Muscle layer of colon (tissue), 2 donors: Measurements from ENCODE around the gene SETD6.
"Not testable (repeated sequence)": the region's sequence is repeated elsewhere in the genome, so short reads cannot be mapped to it uniquely, and the experiment has no call there.

Experiments
- H3K27ac ChIP-seq: one replicate; pipeline ENCODE4 v1.7.0; 2013; ENCODE audit warnings: low read depth, mild to moderate bottlenecking, low read length, moderate library complexity
- H3K27me3 ChIP-seq, 2 donors: one replicate each; pipeline ENCODE4 v1.7.0; 2013; ENCODE audit warnings: low read length in 2 of 2, mild to moderate bottlenecking in 2 of 2; ENCODE audit not compliant: insufficient read depth in 2 of 2, control insufficient read depth in 1 of 2
- H3K36me3 ChIP-seq: one replicate; pipeline ENCODE4 v1.7.0; 2013; ENCODE audit warnings: mild to moderate bottlenecking, low read length; ENCODE audit not compliant: insufficient read depth
- H3K4me1 ChIP-seq: one replicate; pipeline ENCODE4 v1.7.0; 2013; ENCODE audit warnings: mild to moderate bottlenecking, low read length; ENCODE audit not compliant: insufficient read depth
- H3K4me3 ChIP-seq, 2 donors: one replicate each; pipeline ENCODE4 v1.7.0; 2013; ENCODE audit warnings: low read length in 2 of 2, low read depth in 1 of 2, mild to moderate bottlenecking in 1 of 2, moderate library complexity in 1 of 2
- H3K9ac ChIP-seq: one replicate; pipeline ENCODE4 v1.7.0; 2013; ENCODE audit warnings: low read length
- H3K9me3 ChIP-seq: one replicate; pipeline ENCODE4 v1.7.0; 2013; ENCODE audit warnings: mild to moderate bottlenecking, low read length
- donor health status: abdominal sarcoma.
- donor health status: Adenocarcinoma of cecum.

Gene SETD6

DNA sequence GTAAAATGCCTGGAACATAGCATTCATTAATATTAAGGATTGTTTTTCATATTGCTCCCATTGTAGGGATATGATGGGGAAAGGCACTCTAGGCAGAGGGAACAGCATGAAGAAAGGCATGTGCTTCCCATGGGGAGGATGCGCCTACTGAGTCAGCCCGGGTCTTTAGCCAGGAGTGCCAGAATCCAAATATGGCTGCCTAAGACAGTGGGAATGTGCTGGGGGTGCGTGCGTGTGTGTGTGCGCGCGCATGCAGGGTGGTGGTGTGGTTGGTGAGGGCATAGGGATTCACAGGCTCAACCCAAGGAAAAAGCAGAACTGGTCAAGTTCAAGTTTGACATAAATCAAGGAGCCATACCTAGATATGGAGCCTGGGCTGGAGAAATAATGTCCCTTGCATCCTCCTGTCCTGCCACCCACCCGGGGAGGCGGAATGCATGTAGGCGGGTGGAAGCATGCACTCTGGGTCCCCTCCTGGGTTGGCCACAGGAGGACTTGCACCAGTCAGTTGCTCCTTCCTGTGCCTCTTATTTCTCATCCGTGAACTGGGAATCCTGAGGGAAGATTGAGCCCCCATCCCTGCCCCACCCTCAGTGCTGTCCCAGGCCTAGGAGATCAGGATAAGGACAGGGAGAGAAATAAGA lies 34.0 kb upstream of the SETD6 start:
- Histone ChIP-seq H3K36me3 (no peaks in the 10 kb centered on the region), H3K9ac (no peak overlapping the region), H3K27ac (no peak overlapping the region), H3K27me3 (no peaks in the 10 kb centered on the region), H3K4me1 (no peaks in the 10 kb centered on the region), H3K4me3 (no peak overlapping the region), H3K9me3 (no peaks in the 10 kb centered on the region)

DNA sequence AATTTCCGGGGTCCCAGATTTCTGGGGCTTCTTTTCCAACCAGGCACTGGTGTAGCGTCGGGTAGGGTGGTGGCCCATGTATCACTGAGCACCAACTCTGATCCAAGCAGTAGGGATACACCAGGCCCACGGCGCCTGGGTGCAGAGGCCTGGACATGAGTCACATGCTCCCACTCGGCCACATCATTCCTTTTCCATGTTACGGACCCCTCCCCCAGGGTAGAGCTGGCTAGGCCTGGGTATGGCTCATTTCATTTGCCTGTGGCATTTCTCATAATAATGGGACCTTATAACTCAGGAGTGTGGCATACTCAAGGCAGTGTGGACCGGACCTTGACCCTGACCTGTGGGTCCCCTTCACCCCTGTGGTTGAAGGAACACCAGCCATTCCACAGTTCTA lies 33.4 kb upstream of the SETD6 start:
- no peaks in the 10 kb centered on the region for H3K36me3 ChIP-seq
- no peaks in the 10 kb centered on the region for H3K9me3 ChIP-seq
- H3K4me3 ChIP-seq: no peak overlapping the region
- H3K9ac ChIP-seq: no peak overlapping the region
- H3K4me1 ChIP-seq: no peaks in the 10 kb centered on the region
- H3K27me3 ChIP-seq: no peaks in the 10 kb centered on the region
- H3K27ac ChIP-seq: no peak overlapping the region

DNA sequence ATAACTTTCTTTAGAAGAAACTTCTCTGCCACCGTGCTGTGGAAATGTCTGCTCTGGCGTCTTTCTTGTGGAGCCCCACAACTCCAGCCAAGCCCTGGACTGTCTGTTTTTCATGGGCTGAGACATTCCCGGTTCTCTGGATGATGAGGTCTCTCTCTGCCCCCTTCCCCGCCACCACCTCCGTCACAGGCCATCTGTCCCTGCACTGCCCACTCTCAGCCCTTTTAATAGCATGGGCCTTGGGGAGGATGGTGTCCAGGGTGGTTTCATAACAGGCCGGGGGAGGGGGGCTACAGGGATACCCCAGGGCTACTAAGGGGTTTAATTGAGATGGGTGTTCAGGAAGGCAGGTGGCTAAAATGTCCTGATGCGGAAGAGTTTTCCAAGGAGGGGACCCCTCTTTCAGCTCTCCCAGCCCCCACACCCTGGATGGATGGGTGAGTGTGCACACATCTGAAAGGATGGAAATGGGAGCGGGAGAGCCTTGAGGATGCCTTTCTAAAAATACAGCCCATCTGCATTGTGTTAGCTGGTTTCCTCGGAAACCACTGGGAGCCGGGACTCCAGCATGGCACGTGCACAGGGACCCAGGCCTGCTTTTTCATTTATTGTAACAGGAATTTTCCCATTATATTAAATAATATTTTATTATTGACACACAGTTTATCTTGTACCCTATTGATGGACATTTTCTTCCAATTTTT lies 30.0 kb upstream of the SETD6 start:
- Histone ChIP-seq H3K4me3 (no peak overlapping the region), H3K9me3 (no peaks in the 10 kb centered on the region), H3K36me3 (no peaks in the 10 kb centered on the region), H3K27ac (no peak overlapping the region), H3K4me1 (no peaks in the 10 kb centered on the region), H3K27me3 (no peaks in the 10 kb centered on the region), H3K9ac (no peak overlapping the region)

DNA sequence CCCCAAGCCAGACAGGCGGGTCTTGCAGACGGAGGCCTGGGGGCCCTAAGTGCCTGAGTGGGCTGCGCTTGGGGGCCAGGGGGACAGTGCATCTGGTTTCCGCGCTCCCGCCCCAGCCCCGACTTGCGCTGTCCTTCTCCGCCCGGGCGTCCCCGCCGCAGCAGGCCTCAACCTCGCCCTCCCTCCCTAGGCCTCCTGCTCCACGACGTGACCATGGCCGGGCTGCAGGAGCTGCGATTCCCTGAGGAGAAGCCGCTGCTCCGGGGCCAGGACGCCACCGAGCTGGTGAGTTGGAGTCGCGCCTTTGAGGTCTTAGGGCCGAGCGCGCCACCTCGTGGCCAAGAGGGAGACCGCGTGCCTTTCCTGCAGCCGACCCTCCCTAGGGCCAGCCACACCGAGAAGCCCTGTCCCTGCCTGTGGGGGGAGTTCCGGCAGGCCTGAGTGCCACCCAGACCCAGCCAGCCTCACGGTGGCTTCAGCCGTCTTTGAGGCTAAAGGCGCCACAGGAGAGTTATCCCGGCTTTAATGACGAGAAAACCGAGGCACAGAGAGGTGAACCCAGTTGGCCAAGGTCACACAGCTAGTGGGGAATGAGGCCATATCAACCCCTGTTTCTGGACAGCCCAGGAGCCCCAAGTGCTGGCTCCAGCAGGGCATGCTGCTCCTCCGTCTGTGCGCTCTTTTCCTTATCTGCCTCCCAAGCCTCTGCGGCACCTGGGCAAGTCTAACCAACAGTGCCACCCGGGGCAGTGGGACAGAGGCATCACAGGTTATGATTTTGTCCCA lies 27.6 kb upstream of the SETD6 start:
- Histone ChIP-seq H3K9me3 (no peaks in the 10 kb centered on the region), H3K36me3 (no peaks in the 10 kb centered on the region), H3K27me3 (no peaks in the 10 kb centered on the region), H3K27ac (no peak overlapping the region), H3K4me1 (no peaks in the 10 kb centered on the region), H3K4me3 (no peak overlapping the region), H3K9ac (no peak overlapping the region)

DNA sequence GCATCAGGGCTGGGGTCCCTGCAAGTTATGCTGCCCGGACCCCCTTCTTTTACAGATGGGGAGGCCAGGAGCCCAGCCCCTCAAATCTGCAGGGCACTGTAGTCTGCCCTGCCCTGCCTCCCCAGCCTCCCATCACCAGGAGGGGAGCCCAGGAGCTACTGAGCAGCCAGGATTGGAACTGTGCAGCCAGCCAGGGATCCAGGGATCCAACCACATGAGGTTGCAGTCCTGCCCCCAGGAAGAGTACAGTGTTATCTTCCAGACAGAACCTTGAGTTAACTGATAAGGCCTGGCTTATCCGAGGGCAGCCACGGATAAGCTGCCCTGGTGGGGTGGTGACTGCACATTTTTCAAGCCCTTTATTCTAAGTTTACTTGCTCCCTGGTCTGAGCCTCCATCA lies 26.8 kb upstream of the SETD6 start:
- Histone ChIP-seq H3K4me1 (no peaks in the 10 kb centered on the region), H3K9me3 (no peaks in the 10 kb centered on the region), H3K27me3 (no peaks in the 10 kb centered on the region), H3K36me3 (no peaks in the 10 kb centered on the region), H3K4me3 (no peak overlapping the region), H3K27ac (no peak overlapping the region), H3K9ac (no peak overlapping the region)

DNA sequence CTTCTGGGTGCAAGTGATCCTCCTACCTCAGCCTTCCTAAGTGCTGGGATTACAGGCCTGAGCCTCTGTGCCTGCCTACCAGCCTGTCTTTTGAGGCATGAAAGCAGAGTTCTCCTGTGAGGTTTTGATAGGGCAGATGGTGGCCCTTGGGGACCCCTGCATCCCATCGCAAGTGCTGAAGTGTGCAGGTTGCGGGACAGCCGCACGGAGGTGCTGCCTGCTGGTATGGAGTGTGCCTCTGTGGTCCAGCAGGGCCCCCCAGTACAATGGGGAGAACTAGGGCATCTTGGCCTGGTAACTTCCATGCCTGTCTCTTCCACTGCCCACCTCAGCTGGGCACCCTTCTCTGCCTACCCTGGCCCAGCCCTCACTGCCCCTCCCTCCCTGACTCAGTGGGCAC lies 25.3 kb upstream of the SETD6 start:
- H3K27me3 ChIP-seq: no peaks in the 10 kb centered on the region
- H3K9me3 ChIP-seq: no peaks in the 10 kb centered on the region
- H3K27ac ChIP-seq: no peak overlapping the region
- no peak overlapping the region for H3K4me3 ChIP-seq
- peaks cover 3% of the 10 kb centered on the region for H3K4me1 ChIP-seq
- no peak overlapping the region for H3K9ac ChIP-seq
- no peaks in the 10 kb centered on the region for H3K36me3 ChIP-seq

DNA sequence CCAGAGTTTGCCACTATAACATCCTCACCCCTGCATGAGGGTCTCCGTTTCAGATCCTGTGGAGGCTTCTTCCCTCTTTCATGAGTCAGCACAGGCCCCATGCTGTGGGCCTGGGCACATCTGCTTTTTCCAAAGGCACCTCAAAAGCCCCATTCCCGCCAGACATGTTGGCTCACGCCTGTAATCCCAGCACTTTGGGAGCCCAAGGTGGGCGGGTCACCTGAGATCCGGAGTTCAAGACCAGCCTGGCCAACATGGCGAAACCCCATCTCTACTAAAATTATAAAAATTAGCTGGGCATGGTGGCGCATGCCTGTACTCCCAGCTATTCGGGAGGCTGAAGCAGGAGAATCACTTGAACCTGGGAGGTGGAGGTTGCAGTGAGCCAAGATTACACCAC lies 24.8 kb upstream of the SETD6 start:
- H3K27ac ChIP-seq, H3K4me3 ChIP-seq, H3K36me3 ChIP-seq, H3K9me3 ChIP-seq, H3K9ac ChIP-seq, H3K27me3 ChIP-seq, H3K4me1 ChIP-seq: not testable (repeated sequence)

DNA sequence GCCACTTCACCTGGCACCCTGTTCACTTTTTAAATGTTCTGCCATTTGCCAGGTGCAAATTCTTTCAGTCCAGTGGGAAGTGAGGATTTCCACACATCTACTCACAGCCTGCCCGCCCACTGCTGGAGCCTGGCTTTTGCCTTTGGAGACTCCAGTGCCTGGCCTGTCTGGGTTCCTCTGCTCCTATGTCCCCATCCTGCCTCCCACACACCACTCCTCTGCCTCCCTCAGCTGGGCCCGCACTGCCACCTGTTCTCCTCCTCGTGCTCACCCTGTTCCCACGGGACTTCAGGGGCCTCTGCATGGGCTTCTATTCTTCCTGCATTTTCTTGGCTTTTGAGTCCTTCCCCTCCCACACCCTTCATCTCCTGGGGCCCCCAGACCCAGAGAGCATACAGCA lies 23.3 kb upstream of the SETD6 start:
- H3K9me3 ChIP-seq: no peaks in the 10 kb centered on the region
- no peak overlapping the region for H3K27ac ChIP-seq
- no peak overlapping the region for H3K9ac ChIP-seq
- no peak overlapping the region for H3K4me3 ChIP-seq
- H3K4me1 ChIP-seq: peaks cover 6% of the 10 kb centered on the region
- H3K27me3 ChIP-seq: no peaks in the 10 kb centered on the region
- H3K36me3 ChIP-seq: no peaks in the 10 kb centered on the region

DNA sequence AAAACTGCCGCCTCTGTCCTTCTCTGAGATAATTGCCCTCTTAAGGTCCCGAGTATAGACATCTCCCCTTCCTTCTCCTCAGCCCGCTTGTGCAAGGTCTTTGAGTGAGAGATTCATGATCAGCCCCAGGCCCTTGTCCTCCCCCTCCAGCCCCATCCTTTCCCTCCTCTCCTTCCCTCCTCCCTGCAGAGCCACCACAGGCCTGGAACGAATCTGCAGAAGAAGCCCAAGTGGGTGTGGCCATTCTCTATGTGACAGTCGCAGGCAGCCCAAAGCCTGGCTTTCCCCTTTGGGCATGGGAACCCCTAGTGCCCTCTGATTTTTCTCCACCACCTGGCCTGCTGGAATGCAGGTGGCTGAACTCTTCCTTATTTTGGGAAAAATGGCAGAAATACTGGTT lies 22.6 kb upstream of the SETD6 start:
- H3K4me3 ChIP-seq: no peak overlapping the region
- no peak overlapping the region for H3K9ac ChIP-seq
- peaks cover 6% of the 10 kb centered on the region for H3K4me1 ChIP-seq
- no peaks in the 10 kb centered on the region for H3K9me3 ChIP-seq
- no peaks in the 10 kb centered on the region for H3K27me3 ChIP-seq
- no peaks in the 10 kb centered on the region for H3K36me3 ChIP-seq
- no peak overlapping the region for H3K27ac ChIP-seq

DNA sequence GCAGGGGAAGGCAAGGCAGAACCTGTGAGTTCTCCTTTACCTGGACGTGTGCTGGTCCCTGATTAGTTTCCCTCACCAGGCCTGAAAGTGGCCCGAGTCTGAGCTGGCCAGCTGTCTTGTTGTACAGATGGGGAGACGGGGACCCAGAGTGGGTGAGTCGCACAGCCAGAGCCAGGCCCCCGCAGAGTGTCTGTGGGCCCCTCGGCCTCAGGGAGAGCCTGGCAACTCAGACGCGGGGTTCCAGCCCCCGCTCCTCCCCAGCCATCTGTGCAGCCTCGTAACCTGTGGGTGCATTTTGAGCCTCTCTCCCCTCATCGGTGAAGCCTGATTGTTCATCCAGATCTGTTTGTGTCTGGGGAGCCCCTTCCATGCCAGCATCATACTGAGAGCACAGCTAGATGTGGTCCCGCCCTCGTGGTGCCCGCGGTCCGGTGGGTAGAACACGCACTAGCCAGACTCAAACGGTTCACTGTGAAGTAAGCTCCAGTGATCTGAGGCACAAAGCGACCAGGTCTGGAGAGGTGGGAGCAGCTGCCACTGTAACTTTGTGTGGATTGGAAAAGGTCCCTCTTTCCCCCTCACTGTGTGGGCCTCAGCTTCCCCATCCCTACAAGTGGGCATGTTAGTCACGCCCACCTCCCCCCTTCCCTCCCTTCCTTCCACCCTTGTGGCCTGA lies 21.4 kb upstream of the SETD6 start:
- H3K9me3 ChIP-seq: no peaks in the 10 kb centered on the region
- no peaks in the 10 kb centered on the region for H3K36me3 ChIP-seq
- peaks cover 6% of the 10 kb centered on the region for H3K4me1 ChIP-seq
- no peaks in the 10 kb centered on the region for H3K27me3 ChIP-seq
- H3K27ac ChIP-seq: no peak overlapping the region
- H3K9ac ChIP-seq: no peak overlapping the region
- no peak overlapping the region for H3K4me3 ChIP-seq

DNA sequence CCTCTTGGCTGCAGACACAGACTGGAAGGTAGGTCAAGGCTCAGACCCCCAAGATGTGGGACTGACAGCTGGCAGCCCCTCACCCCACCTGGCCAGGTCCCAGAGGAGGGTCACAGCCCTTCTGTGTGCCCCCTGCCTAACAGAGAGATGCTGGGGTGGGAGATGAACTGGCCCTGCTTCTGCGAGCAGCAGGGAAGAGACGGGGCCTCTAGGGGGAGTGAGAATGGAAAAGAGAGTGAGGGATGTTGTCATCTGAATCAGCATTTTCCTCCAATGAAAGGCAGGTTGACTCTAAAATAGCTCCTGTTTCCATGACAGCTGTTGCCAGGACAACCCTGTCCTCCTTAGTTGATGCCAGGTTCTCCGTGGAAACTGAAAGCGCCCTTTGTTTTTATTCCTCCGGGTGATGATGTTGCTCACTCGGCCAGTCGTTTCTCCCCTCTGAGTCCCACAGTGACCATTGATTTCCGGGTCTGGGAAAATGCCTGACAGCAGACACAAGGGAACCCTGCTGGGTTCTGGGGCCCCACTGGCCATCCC lies 20.3 kb upstream of the SETD6 start:
- Histone ChIP-seq H3K4me3 (no peak overlapping the region), H3K27ac (no peak overlapping the region), H3K27me3 (peaks cover 3% of the 10 kb centered on the region in 2 donors), H3K9ac (no peak overlapping the region), H3K36me3 (no peaks in the 10 kb centered on the region), H3K4me1 (peaks cover 6% of the 10 kb centered on the region), H3K9me3 (no peaks in the 10 kb centered on the region)
